ENCODE results near the gene CLIC3.
A peak's percentile ranks its signal among the peaks of the same experiment; 100 is the strongest.

CLIC3 gene

DNA sequence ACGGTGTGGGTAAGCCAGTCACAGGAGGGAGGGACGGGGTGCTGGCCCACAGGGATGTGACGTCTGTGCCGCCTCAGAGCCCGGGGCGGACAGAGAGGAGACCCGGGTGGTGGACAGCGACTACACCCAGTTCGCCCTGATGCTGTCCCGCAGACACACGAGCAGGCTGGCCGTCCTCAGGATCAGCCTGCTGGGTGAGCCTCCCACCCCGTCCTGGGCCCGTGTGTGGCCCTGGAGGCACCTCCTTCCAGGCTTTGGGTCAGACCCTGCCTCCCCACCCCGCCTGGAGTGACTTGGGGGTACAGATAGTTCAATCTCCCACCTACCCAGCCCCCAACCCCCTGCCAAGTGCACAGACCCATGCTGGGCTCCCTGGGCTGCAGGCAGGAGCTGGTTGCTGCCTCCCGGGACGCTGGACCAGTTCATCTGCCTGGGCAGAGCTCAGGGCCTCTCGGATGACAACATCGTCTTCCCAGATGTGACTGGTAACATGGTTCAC is 42.5 kb downstream of the CLIC3 start:
- no peak for ATAC-seq
- Mint-ChIP-seq H3K9me3 (peaks cover 5% of the 10 kb centered on the region), H3K27ac (no peak overlapping the region), H3K4me1 (peaks cover 14% of the 10 kb centered on the region), H3K27me3 (peaks cover 36% of the 10 kb centered on the region), H3K4me3 (no peak overlapping the region), H3K36me3 (peaks cover 6% of the 10 kb centered on the region)

DNA sequence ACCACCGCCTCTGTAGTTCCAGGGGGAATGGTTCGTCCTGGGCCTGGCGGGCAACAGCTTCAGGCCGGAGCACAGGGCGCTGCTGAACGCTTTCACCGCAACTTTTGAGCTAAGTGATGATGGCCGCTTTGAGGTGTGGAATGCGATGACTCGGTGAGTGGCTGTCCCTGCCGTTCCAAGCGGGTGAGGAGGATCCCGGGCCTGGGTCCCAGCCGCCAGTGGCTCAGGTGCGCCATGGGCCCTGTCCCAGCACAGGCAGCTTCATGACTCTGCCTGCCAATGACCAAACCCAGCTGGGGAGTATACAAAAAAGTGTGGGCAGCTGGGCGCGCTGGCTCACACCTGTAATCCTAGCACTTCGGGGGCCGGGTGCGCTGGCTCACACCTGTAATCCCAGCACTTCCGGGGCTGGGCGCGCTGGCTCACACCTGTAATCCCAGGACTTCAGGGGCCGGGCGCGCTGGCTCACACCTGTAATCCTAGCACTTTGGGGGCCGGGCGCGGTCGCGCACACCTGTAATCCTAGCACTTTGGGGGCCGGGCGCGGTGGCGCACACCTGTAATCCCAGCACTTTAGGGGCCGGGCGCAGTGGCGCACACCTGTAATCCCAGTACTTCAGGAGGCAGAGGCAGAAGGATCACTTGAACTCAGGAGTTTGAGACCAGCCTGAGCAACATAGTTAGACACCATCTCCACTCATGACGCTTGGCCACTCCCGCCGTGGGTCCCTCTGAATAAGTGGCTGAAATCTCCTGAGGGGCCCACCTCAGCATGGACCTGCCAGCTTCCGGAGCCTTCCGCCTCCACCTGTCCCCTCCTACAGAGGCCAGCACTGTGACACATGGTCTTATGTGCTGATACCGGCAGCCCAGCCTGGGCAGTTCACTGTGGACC is 43.2 kb downstream of the CLIC3 start:
- no peak for ATAC-seq
- Mint-ChIP-seq H3K27me3 (peaks cover 29% of the 10 kb centered on the region), H3K4me3 (no peak overlapping the region), H3K4me1 (peaks cover 14% of the 10 kb centered on the region), H3K9me3 (peaks cover 5% of the 10 kb centered on the region), H3K36me3 (peaks cover 6% of the 10 kb centered on the region), H3K27ac (no peak overlapping the region)

GRCh38 chr9:136952321-136952850 is 44.0 kb downstream of the CLIC3 start:
- peaks cover 29% of the 10 kb centered on the region for H3K27me3 Mint-ChIP-seq
- no peak overlapping the region for H3K27ac Mint-ChIP-seq
- peaks cover 5% of the 10 kb centered on the region for H3K9me3 Mint-ChIP-seq
- H3K4me3 Mint-ChIP-seq: no peak overlapping the region
- peaks cover 6% of the 10 kb centered on the region for H3K36me3 Mint-ChIP-seq
- H3K4me1 Mint-ChIP-seq: peaks cover 14% of the 10 kb centered on the region
- no peak for ATAC-seq

GRCh38 chr9:136951541-136952320 is 44.6 kb downstream of the CLIC3 start, which contains the start of gene LCN12:
Gene LCN12, plus strand, starts transcription at chr9:136952273. Its CDS starts 55 bp downstream, at chr9:136952328.
- no peak for ATAC-seq
- Mint-ChIP-seq H3K4me1 (peaks cover 20% of the 10 kb centered on the region), H3K36me3 (peaks cover 4% of the 10 kb centered on the region), H3K4me3 (no peak within 1 kb of the TSS), H3K9me3 (peaks cover 4% of the 10 kb centered on the region), H3K27ac (no peak within 1 kb of the TSS), H3K27me3 (peaks cover 26% of the 10 kb centered on the region)

DNA sequence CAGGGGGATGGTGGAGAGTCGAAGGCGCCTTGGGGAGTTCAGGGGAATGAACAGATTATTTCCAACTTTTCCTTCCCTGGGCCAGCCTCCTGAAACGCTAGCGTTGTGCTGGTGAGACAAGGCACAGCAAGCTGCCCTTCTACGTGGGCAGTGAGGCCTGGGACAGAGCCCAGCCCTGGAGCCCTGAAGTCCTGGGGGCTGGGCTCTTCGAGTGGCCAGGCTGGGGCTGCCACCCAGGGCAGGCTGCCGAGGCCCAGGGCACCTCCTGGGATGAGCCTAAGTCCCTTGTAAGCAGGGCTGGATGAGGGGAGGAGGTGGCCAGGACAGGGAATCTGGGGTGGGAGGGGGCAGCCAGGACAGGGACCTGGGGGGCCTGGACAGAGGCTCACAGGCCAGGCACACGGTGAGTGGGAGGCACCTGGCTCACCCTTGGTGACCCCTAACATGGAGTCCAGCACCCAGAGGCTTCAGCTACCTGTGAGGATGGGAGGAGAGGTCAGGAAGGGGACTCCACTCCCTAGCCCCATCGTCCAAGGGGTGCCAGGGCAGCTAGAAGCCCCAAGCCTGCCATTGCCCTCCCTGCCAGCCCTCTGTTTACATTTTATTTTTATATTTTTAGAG is 45.6 kb downstream of the CLIC3 start:
- Mint-ChIP-seq H3K4me1 (peaks cover 20% of the 10 kb centered on the region), H3K9me3 (no peaks in the 10 kb centered on the region), H3K27me3 (peaks cover 16% of the 10 kb centered on the region), H3K36me3 (no peaks in the 10 kb centered on the region), H3K27ac (peak overlapping the region; percentile 90), H3K4me3 (peak overlapping the region; percentile 83)
- ATAC-seq: no peak

- Mint-ChIP-seq H3K9me3 (no peaks in the 10 kb centered on the region), H3K4me1 (peaks cover 21% of the 10 kb centered on the region), H3K27me3 (peaks cover 9% of the 10 kb centered on the region), H3K36me3 (no peaks in the 10 kb centered on the region), H3K27ac (peak overlapping the region; percentile 90), H3K4me3 (peak overlapping the region; percentile 85)
- ATAC-seq: peak; percentile 92
Observed at GRCh38 chr9:136949817-136950655, 46.3 kb downstream of the CLIC3 start.

GRCh38 chr9:136949239-136949816 is 47.0 kb downstream of the CLIC3 start:
- H3K4me1 Mint-ChIP-seq: peaks cover 27% of the 10 kb centered on the region
- ATAC-seq: no peak
- peaks cover 2% of the 10 kb centered on the region for H3K27me3 Mint-ChIP-seq
- no peaks in the 10 kb centered on the region for H3K9me3 Mint-ChIP-seq
- H3K36me3 Mint-ChIP-seq: no peaks in the 10 kb centered on the region
- peak overlapping the region; percentile 85 for H3K4me3 Mint-ChIP-seq
- peak overlapping the region; percentile 90 for H3K27ac Mint-ChIP-seq

DNA sequence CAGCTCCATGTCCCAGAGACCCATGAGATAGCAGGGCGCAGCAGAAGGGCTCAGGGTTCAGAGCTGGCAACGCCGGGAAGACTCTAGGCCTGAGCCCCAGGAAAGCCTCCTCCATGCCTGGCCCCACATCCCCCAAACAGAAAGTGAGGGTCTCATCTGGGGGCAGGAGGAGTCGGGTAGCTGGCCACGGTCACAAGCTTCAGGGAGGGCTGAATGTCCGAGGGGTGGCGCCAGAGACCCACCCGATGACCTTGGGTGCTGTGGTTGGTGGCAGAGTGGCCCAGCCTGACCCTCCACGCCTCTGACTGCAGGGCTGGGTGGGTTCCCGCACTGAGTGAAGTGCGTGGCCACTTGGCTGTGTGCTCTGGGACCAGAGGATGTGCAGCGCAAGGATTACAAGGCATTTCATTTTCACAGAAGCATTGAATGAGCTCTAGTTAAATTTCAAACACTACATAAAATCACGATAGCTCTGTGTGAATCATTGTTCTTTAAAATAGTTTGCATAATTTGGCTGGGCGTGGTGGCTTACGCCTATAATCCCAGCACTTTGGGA is 48.3 kb downstream of the CLIC3 start:
- Mint-ChIP-seq H3K9me3 (no peaks in the 10 kb centered on the region), H3K27ac (peak overlapping the region; percentile 90)

GRCh38 chr9:136947028-136947891 is 49.1 kb downstream of the CLIC3 start:
- no peak for ATAC-seq
- H3K27me3 Mint-ChIP-seq: no peaks in the 10 kb centered on the region
- peak overlapping the region; percentile 44 for H3K27ac Mint-ChIP-seq
- peaks cover 2% of the 10 kb centered on the region for H3K36me3 Mint-ChIP-seq
- H3K4me3 Mint-ChIP-seq: no peak overlapping the region
- H3K4me1 Mint-ChIP-seq: peaks cover 27% of the 10 kb centered on the region
- no peaks in the 10 kb centered on the region for H3K9me3 Mint-ChIP-seq

More for the DNA sequence above, 48.3 kb downstream of the CLIC3 start:
- ATAC-seq: no peak
- Mint-ChIP-seq H3K4me1 (peaks cover 27% of the 10 kb centered on the region), H3K27me3 (no peaks in the 10 kb centered on the region), H3K36me3 (no peaks in the 10 kb centered on the region), H3K4me3 (no peak overlapping the region)

GRCh38 chr9:136946228-136947027 is 49.9 kb downstream of the CLIC3 start:
- peaks cover 10% of the 10 kb centered on the region for H3K36me3 Mint-ChIP-seq
- H3K4me1 Mint-ChIP-seq: peaks cover 27% of the 10 kb centered on the region
- no peak for ATAC-seq
- H3K27ac Mint-ChIP-seq: no peak overlapping the region
- no peaks in the 10 kb centered on the region for H3K27me3 Mint-ChIP-seq
- H3K9me3 Mint-ChIP-seq: no peaks in the 10 kb centered on the region
- no peak overlapping the region for H3K4me3 Mint-ChIP-seq

DNA sequence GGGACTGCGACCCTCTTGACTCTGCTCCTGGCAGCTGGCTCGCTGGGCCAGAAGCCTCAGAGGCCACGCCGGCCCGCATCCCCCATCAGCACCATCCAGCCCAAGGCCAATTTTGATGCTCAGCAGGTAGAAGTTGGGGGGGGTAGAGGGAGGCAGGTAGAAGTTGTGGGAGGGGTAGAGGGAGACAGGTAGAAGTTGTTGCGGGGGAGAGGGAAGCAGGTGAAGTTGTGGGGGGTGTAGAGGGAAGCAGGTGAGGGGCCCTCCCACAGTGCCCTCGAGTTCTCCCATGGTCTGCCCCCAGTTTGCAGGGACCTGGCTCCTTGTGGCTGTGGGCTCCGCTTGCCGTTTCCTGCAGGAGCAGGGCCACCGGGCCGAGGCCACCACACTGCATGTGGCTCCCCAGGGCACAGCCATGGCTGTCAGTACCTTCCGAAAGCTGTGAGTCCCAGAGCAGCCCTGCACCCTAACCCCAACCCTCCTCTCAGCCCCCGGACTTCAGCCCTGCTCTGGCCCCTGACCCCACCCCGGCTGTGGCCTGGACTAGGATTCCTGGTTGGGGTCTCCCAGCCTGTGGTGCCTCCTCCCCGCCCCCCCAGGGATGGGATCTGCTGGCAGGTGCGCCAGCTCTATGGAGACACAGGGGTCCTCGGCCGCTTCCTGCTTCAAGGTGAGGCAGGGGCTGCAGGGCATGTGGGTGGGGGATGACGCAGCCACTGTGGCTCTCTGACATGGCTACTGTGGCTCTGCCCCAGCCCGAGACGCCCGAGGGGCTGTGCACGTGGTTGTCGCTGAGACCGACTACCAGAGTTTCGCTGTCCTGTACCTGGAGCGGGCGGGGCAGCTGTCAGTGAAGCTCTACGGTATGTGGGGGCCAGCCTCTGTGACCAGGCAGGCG is 50.8 kb downstream of the CLIC3 start:
- Mint-ChIP-seq H3K27ac (peak overlapping the region; percentile 88), H3K4me3 (no peak overlapping the region)

More for the DNA sequence above, 50.8 kb downstream of the CLIC3 start:
- peaks cover 18% of the 10 kb centered on the region for H3K36me3 Mint-ChIP-seq
- no peaks in the 10 kb centered on the region for H3K27me3 Mint-ChIP-seq
- no peak for ATAC-seq
- H3K4me1 Mint-ChIP-seq: peaks cover 26% of the 10 kb centered on the region
- no peaks in the 10 kb centered on the region for H3K9me3 Mint-ChIP-seq
